HEK293 (cell line): Measurements from ENCODE around the gene PRCD.

ENCODE experiments used
- CTCF ChIA-PET: fragments of 350-600 bp; formaldehyde crosslinking; extraction: SDS; loops from one replicate; lab custom pipeline; 2021; ENCODE audit warnings: antibody characterized with exemption; lab: Yijun Ruan, JAX
- POLR2A ChIA-PET: fragments of 300-600 bp; formaldehyde crosslinking; extraction: SDS; loops from one replicate; lab custom pipeline; 2020; ENCODE audit warnings: antibody characterized with exemption, inconsistent platforms; lab: Yijun Ruan, JAX
- H3K27ac ChIP-seq: fragments of 200-500 bp; sonication (Bioruptor generic); 2 replicates; pipeline ENCODE4 v1.5.1; 2014; ENCODE audit warnings: low read depth, low read length, control low read depth, inconsistent platforms; ENCODE audit errors: extremely low read depth
- H3K36me3 ChIP-seq, 2 experiments: fragments of 200-500 bp in 1 of 2; sonication (Bioruptor generic) in 1 of 2; 1 replicate in 1 of 2; 2 replicates in 1 of 2; pipeline ENCODE4 v1.5.1; 2014 to 2017; ENCODE audit warnings: inconsistent platforms in 2 of 2, low read length in 2 of 2; ENCODE audit not compliant: control insufficient read depth in 2 of 2, insufficient read depth in 1 of 2
- H3K4me1 ChIP-seq: fragments of 200-500 bp; sonication (Bioruptor generic); 2 replicates; pipeline ENCODE4 v1.5.1; 2014; ENCODE audit warnings: mild to moderate bottlenecking, low read length, inconsistent platforms; ENCODE audit not compliant: control insufficient read depth, insufficient read depth
- H3K4me3 ChIP-seq: 2 replicates; pipeline ENCODE4 v1.5.1; 2011; ENCODE audit warnings: low read depth, mild to moderate bottlenecking, control low read depth, low read length, moderate library complexity
- H3K9me3 ChIP-seq: fragments of 200-500 bp; sonication (Bioruptor generic); 2 replicates; pipeline ENCODE4 v1.5.1; 2014; ENCODE audit warnings: low read depth, low read length, inconsistent platforms; ENCODE audit not compliant: control insufficient read depth, insufficient read depth
- MYNN ChIP-seq: fragments of 450-650 bp; formaldehyde crosslinking; IDR thresholded peaks from 2 replicates; pipeline ENCODE4 v1.5.1; 2016; ENCODE audit warnings: missing biosample characterization, missing genetic modification characterization, borderline replicate concordance
- SP7 ChIP-seq: fragments of 450-650 bp; formaldehyde crosslinking; IDR thresholded peaks from 2 replicates; pipeline ENCODE4 v1.5.1; 2016; ENCODE audit warnings: missing biosample characterization, missing genetic modification characterization
- YY2 ChIP-seq: fragments of 450-650 bp; formaldehyde crosslinking; IDR thresholded peaks from 2 replicates; pipeline ENCODE4 v1.5.1; 2016; ENCODE audit warnings: missing biosample characterization, missing genetic modification characterization
- ZBTB26 ChIP-seq: fragments of 450-650 bp; formaldehyde crosslinking; optimal IDR thresholded peaks from 2 replicates; pipeline ENCODE3; 2016; ENCODE audit warnings: missing biosample characterization, mild to moderate bottlenecking, missing genetic modification characterization
- ZBTB44 ChIP-seq: fragments of 450-650 bp; IDR thresholded peaks from 2 replicates; pipeline ENCODE4 v1.5.1; 2018; ENCODE audit warnings: missing biosample characterization, mild to moderate bottlenecking, missing genetic modification characterization
- ZBTB48 ChIP-seq: fragments of 450-650 bp; formaldehyde crosslinking; IDR thresholded peaks from 2 replicates; pipeline ENCODE4 v1.5.1; 2016; ENCODE audit warnings: missing biosample characterization, missing genetic modification characterization
- ZBTB7A ChIP-seq: fragments of 450-650 bp; formaldehyde crosslinking; IDR thresholded peaks from 2 replicates; pipeline ENCODE4 v1.5.1; 2016; ENCODE audit warnings: low read depth, missing biosample characterization, missing genetic modification characterization
- ZNF175 ChIP-seq: fragments of 450-650 bp; formaldehyde crosslinking; IDR thresholded peaks from 2 replicates; pipeline ENCODE4 v1.5.1; 2016; ENCODE audit warnings: missing biosample characterization, missing genetic modification characterization
- ZNF2 ChIP-seq: fragments of 450-650 bp; formaldehyde crosslinking; IDR thresholded peaks from 2 replicates; pipeline ENCODE4 v1.5.1; 2016; ENCODE audit warnings: missing biosample characterization, missing genetic modification characterization
- ZNF214 ChIP-seq: fragments of 450-650 bp; formaldehyde crosslinking; IDR thresholded peaks from 2 replicates; pipeline ENCODE4 v1.5.1; 2017; ENCODE audit warnings: missing biosample characterization, mild to moderate bottlenecking, missing genetic modification characterization, borderline replicate concordance
- ZNF221 ChIP-seq: fragments of 450-650 bp; formaldehyde crosslinking; IDR thresholded peaks from 2 replicates; pipeline ENCODE4 v1.5.1; 2017; ENCODE audit warnings: missing biosample characterization, missing genetic modification characterization, borderline replicate concordance
- ZNF248 ChIP-seq: fragments of 450-650 bp; formaldehyde crosslinking; IDR thresholded peaks from 2 replicates; pipeline ENCODE4 v1.5.1; 2017; ENCODE audit warnings: missing biosample characterization, missing genetic modification characterization
- ZNF266 ChIP-seq: fragments of 450-650 bp; formaldehyde crosslinking; IDR thresholded peaks from 2 replicates; pipeline ENCODE4 v1.5.1; 2016; ENCODE audit warnings: missing biosample characterization, missing genetic modification characterization, low read depth
- ZNF292 ChIP-seq: fragments of 450-650 bp; formaldehyde crosslinking; IDR thresholded peaks from 2 replicates; pipeline ENCODE4 v1.5.1; 2016; ENCODE audit warnings: low read depth, missing biosample characterization, missing genetic modification characterization, borderline replicate concordance
- ZNF341 ChIP-seq: fragments of 450-650 bp; formaldehyde crosslinking; IDR thresholded peaks from 2 replicates; pipeline ENCODE4; 2016; ENCODE audit warnings: low read depth, missing biosample characterization, missing genetic modification characterization
- ZNF404 ChIP-seq: fragments of 450-650 bp; formaldehyde crosslinking; IDR thresholded peaks from 2 replicates; pipeline ENCODE4 v1.5.1; 2017; ENCODE audit warnings: missing biosample characterization, missing genetic modification characterization
- ZNF548 ChIP-seq: fragments of 450-650 bp; formaldehyde crosslinking; IDR thresholded peaks from 2 replicates; pipeline ENCODE4 v1.5.1; 2016; ENCODE audit warnings: missing biosample characterization, missing genetic modification characterization
- ZNF549 ChIP-seq: fragments of 450-650 bp; IDR thresholded peaks from 2 replicates; pipeline ENCODE4 v1.5.1; 2018; ENCODE audit warnings: missing biosample characterization, missing genetic modification characterization, mild to moderate bottlenecking, inconsistent platforms, moderate library complexity
- ZNF596 ChIP-seq: fragments of 450-650 bp; IDR thresholded peaks from 2 replicates; pipeline ENCODE4 v1.5.0; 2018; ENCODE audit warnings: missing biosample characterization, mild to moderate bottlenecking, missing genetic modification characterization, moderate library complexity
- ZNF624 ChIP-seq: fragments of 450-650 bp; formaldehyde crosslinking; IDR thresholded peaks from 2 replicates; pipeline ENCODE4 v1.5.1; 2017; ENCODE audit warnings: missing biosample characterization, missing genetic modification characterization
- ZNF747 ChIP-seq: fragments of 450-650 bp; formaldehyde crosslinking; IDR thresholded peaks from 2 replicates; pipeline ENCODE4 v1.5.1; 2016; ENCODE audit warnings: missing biosample characterization, missing genetic modification characterization
- ZNF768 ChIP-seq: fragments of 450-650 bp; formaldehyde crosslinking; IDR thresholded peaks from 2 replicates; pipeline ENCODE4 v1.5.1; 2018; ENCODE audit warnings: missing biosample characterization, mild to moderate bottlenecking, missing genetic modification characterization
- ZNF785 ChIP-seq: fragments of 450-650 bp; formaldehyde crosslinking; IDR thresholded peaks from 2 replicates; pipeline ENCODE4 v1.5.1; 2016; ENCODE audit warnings: missing biosample characterization, missing genetic modification characterization
- TF ChIP-seq, protein P1 (sequence below): fragments of 450-650 bp; formaldehyde crosslinking; IDR thresholded peaks from 2 replicates; pipeline ENCODE4 v1.5.1; 2016; ENCODE audit warnings: missing biosample characterization, missing genetic modification characterization
- TF ChIP-seq, protein P2 (sequence below): fragments of 450-650 bp; formaldehyde crosslinking; IDR thresholded peaks from 2 replicates; pipeline ENCODE4 v1.5.1; 2016; ENCODE audit warnings: missing biosample characterization, missing genetic modification characterization

The PRCD gene

DNA sequence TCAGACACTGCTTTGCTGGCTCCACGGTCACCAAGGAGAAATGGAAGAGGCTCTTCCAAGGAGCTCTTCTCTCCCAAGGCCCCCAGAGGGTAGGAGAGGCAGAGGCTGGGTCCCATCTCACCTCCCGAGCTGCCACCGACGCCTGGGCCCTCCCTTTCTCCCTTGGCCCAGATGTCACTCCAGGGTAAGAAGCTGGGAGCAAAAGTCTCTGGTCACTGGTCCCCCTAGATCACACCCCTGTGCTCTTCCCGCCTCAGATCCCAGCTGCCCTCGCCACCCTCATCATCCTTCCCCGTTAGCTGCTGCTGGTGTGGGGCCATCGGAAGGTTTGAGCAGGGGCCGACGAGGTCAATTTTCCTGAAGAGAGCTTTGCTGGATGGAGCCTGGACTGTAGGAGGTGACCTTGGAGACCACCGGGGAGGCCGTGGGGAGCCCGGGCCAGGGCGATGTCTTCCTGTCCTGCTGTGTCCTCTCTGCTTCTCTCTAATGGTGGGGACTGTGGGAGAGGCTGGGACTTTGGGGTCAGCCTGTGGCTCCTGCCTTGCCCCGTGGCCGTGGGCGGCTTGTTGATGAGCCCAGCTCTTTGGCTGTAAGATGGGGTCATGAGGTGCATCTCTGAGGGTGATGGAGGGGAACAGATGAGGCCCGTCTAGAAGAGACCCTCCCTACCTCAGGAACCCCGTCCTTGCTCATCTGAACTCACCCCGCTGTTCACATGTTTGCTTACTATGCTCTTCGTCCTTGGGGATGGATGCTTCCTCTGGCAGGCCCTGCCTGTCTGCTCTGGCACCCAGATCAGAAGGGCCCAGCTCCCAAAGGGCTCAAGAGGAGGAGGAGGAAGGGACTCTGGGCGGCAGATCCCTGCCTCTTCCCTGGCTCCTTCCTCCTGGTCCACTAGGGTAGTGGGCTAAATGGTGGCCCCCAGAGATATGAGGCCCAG, 27.2 kb upstream of the PRCD start:
- Histone ChIP-seq H3K4me3 (no peak overlapping the region), H3K36me3 (no peaks in the 10 kb centered on the region), H3K9me3 (no peaks in the 10 kb centered on the region), H3K27ac (no peak overlapping the region), H3K4me1 (no peaks in the 10 kb centered on the region)
- ChIA-PET POLR2A (no interaction called here), CTCF (interaction anchor here (0.9 to 8.4 kb wide), 7 partner anchors 10 to 169 kb away, joined by 3 to 187 read pairs (median 5); partner anchors contain the start of genes AANAT and PRCD)
- no peak for TF ChIP-seq ZNF292
- no peak for TF ChIP-seq ZNF549
- no peak for TF ChIP-seq ZNF785
- TF ChIP-seq ZBTB48 (tag by site-specific recombination): 0 out of 2 replicates have a peak, but pooled peaks have one; percentile 21
- TF ChIP-seq ZNF214 (tag by site-specific recombination): no peak
- no peak for TF ChIP-seq ZNF175
- TF ChIP-seq ZNF248 (tag by site-specific recombination): no peak
- no peak for TF ChIP-seq ZNF747 (tag by site-specific recombination)
- TF ChIP-seq ZNF266 (tag by site-specific recombination): no peak
- TF ChIP-seq ZBTB7A: no peak
- TF ChIP-seq ZNF221: no peak
- TF ChIP-seq ZNF341 (tag by site-specific recombination): peak; percentile 64
- no peak for TF ChIP-seq ZNF548
- TF ChIP-seq ZNF596 (tag by site-specific recombination): no peak
- no peak for TF ChIP-seq ZBTB26 (tag by site-specific recombination)

DNA sequence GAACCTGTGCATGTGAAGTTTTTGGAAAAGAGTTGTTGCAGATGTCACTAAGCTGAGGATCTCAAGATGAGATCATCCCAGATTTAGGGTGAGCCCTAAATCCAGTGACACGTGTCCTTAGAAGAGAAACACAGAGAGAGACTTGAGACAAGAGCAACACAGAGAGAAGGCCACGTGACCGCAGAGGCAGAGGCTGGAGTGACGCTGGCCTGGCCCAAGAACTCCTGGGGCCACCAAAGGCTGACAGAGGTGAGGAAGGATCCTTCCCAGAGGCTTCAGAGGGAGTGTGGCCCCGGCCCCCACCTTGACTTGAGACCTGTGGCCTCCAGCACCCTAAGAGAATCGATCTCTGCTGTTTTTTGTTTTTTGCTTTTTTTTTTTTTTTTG, 26.5 kb upstream of the PRCD start:
- Histone ChIP-seq H3K27ac (no peak overlapping the region), H3K4me1 (no peaks in the 10 kb centered on the region), H3K4me3 (no peak overlapping the region), H3K9me3 (no peaks in the 10 kb centered on the region), H3K36me3 (no peaks in the 10 kb centered on the region)
- CTCF ChIA-PET: interaction anchor here (1.3 to 8.4 kb wide), 5 partner anchors 10 to 51 kb away, joined by 3 to 187 read pairs (median 11); partner anchors contain the start of genes AANAT and PRCD
- POLR2A ChIA-PET: interaction anchor here (0.7 kb wide), 2 partner anchors 99 to 111 kb away, joined by 4 to 5 read pairs; no protein-coding TSS in a partner anchor
- no peak for TF ChIP-seq ZNF404 (tag by site-specific recombination)
- no peak for TF ChIP-seq MYNN (tag by site-specific recombination)
- TF ChIP-seq ZNF248 (tag by site-specific recombination): no peak
- TF ChIP-seq ZNF624 (tag by site-specific recombination): no peak
- no peak for TF ChIP-seq ZBTB44 (tag by site-specific recombination)
- TF ChIP-seq ZNF2 (tag by site-specific recombination): no peak
- TF ChIP-seq, protein P1, sequence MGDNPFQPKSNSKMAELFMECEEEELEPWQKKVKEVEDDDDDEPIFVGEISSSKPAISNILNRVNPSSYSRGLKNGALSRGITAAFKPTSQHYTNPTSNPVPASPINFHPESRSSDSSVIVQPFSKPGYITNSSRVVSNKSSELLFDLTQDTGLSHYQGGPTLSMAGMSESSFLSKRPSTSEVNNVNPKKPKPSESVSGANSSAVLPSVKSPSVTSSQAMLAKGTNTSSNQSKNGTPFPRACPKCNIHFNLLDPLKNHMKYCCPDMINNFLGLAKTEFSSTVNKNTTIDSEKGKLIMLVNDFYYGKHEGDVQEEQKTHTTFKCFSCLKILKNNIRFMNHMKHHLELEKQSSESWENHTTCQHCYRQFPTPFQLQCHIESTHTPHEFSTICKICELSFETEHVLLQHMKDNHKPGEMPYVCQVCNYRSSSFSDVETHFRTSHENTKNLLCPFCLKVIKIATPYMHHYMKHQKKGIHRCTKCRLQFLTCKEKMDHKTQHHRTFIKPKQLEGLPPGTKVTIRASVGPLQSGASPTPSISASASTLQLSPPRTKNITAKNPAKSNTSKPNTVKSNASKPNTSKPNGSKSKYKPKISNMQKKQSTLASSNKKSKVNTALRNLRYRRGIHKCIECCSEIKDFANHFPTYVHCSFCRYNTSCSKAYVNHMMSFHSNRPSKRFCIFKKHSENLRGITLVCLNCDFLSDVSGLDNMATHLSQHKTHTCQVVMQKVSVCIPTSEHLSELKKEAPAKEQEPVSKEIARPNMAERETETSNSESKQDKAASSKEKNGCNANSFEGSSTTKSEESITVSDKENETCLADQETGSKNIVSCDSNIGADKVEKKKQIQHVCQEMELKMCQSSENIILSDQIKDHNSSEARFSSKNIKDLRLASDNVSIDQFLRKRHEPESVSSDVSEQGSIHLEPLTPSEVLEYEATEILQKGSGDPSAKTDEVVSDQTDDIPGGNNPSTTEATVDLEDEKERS: no peak
- no peak for TF ChIP-seq SP7
- no peak for TF ChIP-seq YY2 (tag by site-specific recombination)
- no peak for TF ChIP-seq ZNF768 (tag by site-specific recombination)
- TF ChIP-seq, protein P2, sequence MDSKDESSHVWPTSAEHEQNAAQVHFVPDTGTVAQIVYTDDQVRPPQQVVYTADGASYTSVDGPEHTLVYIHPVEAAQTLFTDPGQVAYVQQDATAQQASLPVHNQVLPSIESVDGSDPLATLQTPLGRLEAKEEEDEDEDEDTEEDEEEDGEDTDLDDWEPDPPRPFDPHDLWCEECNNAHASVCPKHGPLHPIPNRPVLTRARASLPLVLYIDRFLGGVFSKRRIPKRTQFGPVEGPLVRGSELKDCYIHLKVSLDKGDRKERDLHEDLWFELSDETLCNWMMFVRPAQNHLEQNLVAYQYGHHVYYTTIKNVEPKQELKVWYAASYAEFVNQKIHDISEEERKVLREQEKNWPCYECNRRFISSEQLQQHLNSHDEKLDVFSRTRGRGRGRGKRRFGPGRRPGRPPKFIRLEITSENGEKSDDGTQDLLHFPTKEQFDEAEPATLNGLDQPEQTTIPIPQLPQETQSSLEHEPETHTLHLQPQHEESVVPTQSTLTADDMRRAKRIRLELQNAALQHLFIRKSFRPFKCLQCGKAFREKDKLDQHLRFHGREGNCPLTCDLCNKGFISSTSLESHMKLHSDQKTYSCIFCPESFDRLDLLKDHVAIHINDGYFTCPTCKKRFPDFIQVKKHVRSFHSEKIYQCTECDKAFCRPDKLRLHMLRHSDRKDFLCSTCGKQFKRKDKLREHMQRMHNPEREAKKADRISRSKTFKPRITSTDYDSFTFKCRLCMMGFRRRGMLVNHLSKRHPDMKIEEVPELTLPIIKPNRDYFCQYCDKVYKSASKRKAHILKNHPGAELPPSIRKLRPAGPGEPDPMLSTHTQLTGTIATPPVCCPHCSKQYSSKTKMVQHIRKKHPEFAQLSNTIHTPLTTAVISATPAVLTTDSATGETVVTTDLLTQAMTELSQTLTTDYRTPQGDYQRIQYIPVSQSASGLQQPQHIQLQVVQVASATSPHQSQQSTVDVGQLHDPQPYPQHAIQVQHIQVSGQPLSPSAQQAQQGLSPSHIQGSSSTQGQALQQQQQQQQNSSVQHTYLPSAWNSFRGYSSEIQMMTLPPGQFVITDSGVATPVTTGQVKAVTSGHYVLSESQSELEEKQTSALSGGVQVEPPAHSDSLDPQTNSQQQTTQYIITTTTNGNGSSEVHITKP (tag by site-specific recombination): no peak
